ENCODE results near the gene SYT1. TPM values are rescaled to one million over a fixed set of nuclear protein-coding genes. Genes with fewer than 3 reads are reported as not detected.

The SYT1 gene
- total RNA-seq, 1 experiment from 2014 or later: 80.9 TPM

- CTCF ChIA-PET: no interaction called here
- no peaks in the 10 kb centered on the region for H3K27me3 ChIP-seq (replicated peaks; ENCODE audit: insufficient read depth, low read depth, low read length, poor library complexity)
- BruUV-seq (replicated peaks): no TSS peak
- TF ChIP-seq, protein P1, sequence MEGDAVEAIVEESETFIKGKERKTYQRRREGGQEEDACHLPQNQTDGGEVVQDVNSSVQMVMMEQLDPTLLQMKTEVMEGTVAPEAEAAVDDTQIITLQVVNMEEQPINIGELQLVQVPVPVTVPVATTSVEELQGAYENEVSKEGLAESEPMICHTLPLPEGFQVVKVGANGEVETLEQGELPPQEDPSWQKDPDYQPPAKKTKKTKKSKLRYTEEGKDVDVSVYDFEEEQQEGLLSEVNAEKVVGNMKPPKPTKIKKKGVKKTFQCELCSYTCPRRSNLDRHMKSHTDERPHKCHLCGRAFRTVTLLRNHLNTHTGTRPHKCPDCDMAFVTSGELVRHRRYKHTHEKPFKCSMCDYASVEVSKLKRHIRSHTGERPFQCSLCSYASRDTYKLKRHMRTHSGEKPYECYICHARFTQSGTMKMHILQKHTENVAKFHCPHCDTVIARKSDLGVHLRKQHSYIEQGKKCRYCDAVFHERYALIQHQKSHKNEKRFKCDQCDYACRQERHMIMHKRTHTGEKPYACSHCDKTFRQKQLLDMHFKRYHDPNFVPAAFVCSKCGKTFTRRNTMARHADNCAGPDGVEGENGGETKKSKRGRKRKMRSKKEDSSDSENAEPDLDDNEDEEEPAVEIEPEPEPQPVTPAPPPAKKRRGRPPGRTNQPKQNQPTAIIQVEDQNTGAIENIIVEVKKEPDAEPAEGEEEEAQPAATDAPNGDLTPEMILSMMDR (conservative IDR thresholded peaks at IDR 0.05; ENCODE audit: low read depth, low read length): no peak
- TF ChIP-seq EZH2 (IDR thresholded peaks at IDR 0.05; ENCODE audit: borderline replicate concordance, low read depth, low read length, poor library complexity, severe bottlenecking): no peak
- H3K27ac ChIP-seq (ENCODE audit: low read depth, low read length, poor library complexity, severe bottlenecking): no peak overlapping the region
- intact Hi-C loops (cut with micrococcal nuclease; ENCODE audit: unreplicated experiment): no loop called here
- H3K4me1 ChIP-seq (ENCODE audit: insufficient read depth, low read length, poor library complexity, severe bottlenecking): peaks cover 7% of the 10 kb centered on the region
- peak; percentile 25 for DNase-seq (ENCODE audit: low spot score)
- no peaks in the 10 kb centered on the region for H3K9me3 ChIP-seq (ENCODE audit: low read depth, low read length, poor library complexity, severe bottlenecking)
- no peaks in the 10 kb centered on the region for H3K36me3 ChIP-seq (ENCODE audit: insufficient read depth, low read length, poor library complexity, severe bottlenecking)
- no peak overlapping the region for H3K4me3 ChIP-seq (ENCODE audit: low read depth, low read length, poor library complexity, severe bottlenecking)
- POLR2A ChIA-PET (ENCODE audit: low non-redundant PET): no interaction called here
Observed at GRCh38 chr12:79098530-79098929, 234.0 kb downstream of the SYT1 start.

DNA sequence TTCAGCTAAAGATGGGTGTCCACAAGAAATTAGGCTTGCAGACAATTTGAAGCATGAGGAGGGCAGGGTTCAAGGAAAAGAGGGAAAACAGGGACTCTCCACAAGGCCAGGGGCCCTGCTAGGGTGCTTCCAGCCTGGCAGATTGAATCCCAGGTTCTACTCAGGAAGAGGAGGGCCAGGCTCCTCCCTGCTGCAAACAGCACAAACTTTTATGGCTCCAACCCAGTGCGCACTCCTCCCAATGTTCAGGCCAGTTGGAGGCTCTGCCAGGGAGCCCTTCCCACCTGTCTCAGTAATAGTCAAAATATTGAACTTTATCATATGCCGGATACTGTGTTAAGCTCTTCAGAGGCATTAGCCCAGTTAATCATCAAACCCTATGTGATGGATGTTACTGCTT, 244.4 kb downstream of the SYT1 start:
- no TSS peak for BruUV-seq (replicated peaks)
- H3K36me3 ChIP-seq (ENCODE audit: insufficient read depth, low read length, poor library complexity, severe bottlenecking): no peaks in the 10 kb centered on the region
- TF ChIP-seq EZH2 (IDR thresholded peaks at IDR 0.05; ENCODE audit: borderline replicate concordance, low read depth, low read length, poor library complexity, severe bottlenecking): no peak
- TF ChIP-seq, protein P1 (conservative IDR thresholded peaks at IDR 0.05; ENCODE audit: low read depth, low read length): no peak
- ChIA-PET CTCF (no interaction called here), POLR2A (ENCODE audit: low non-redundant PET) (no interaction called here)
- H3K27ac ChIP-seq (ENCODE audit: low read depth, low read length, poor library complexity, severe bottlenecking): no peak overlapping the region
- intact Hi-C loops (cut with micrococcal nuclease; ENCODE audit: unreplicated experiment): no loop called here
- peaks cover 13% of the 10 kb centered on the region for H3K4me1 ChIP-seq (ENCODE audit: insufficient read depth, low read length, poor library complexity, severe bottlenecking)
- no peak for DNase-seq (ENCODE audit: low spot score)
- no peaks in the 10 kb centered on the region for H3K9me3 ChIP-seq (ENCODE audit: low read depth, low read length, poor library complexity, severe bottlenecking)
- no peaks in the 10 kb centered on the region for H3K27me3 ChIP-seq (replicated peaks; ENCODE audit: insufficient read depth, low read depth, low read length, poor library complexity)
- H3K4me3 ChIP-seq (ENCODE audit: low read depth, low read length, poor library complexity, severe bottlenecking): no peak overlapping the region

- intact Hi-C loops (cut with micrococcal nuclease; ENCODE audit: unreplicated experiment): no loop called here
- TF ChIP-seq EZH2 (IDR thresholded peaks at IDR 0.05; ENCODE audit: borderline replicate concordance, low read depth, low read length, poor library complexity, severe bottlenecking): no peak
- TF ChIP-seq, protein P1 (conservative IDR thresholded peaks at IDR 0.05; ENCODE audit: low read depth, low read length): no peak
- CTCF ChIA-PET: no interaction called here
- no peak overlapping the region for H3K4me3 ChIP-seq (ENCODE audit: low read depth, low read length, poor library complexity, severe bottlenecking)
- no peak overlapping the region for H3K27ac ChIP-seq (ENCODE audit: low read depth, low read length, poor library complexity, severe bottlenecking)
- no peaks in the 10 kb centered on the region for H3K9me3 ChIP-seq (ENCODE audit: low read depth, low read length, poor library complexity, severe bottlenecking)
- H3K4me1 ChIP-seq (ENCODE audit: insufficient read depth, low read length, poor library complexity, severe bottlenecking): peaks cover 50% of the 10 kb centered on the region
- H3K36me3 ChIP-seq (ENCODE audit: insufficient read depth, low read length, poor library complexity, severe bottlenecking): no peaks in the 10 kb centered on the region
- no TSS peak for BruUV-seq (replicated peaks)
- H3K27me3 ChIP-seq (replicated peaks; ENCODE audit: insufficient read depth, low read depth, low read length, poor library complexity): no peaks in the 10 kb centered on the region
- POLR2A ChIA-PET (ENCODE audit: low non-redundant PET): no interaction called here
- DNase-seq (ENCODE audit: low spot score): peak; percentile 38
Observed at GRCh38 chr12:79114896-79115295, 250.3 kb downstream of the SYT1 start.

Measured in A673 (cell line).